Left renal cortex interstitium (tissue), 4 donors: ENCODE results near the gene RRAGC. TPM values are rescaled to one million over a fixed set of nuclear protein-coding genes. Genes with fewer than 3 reads are reported as not detected.
A peak's percentile ranks its signal among the peaks of the same experiment; 100 is the strongest.

ENCODE experiments used
- DNase-seq, 4 donors: peaks; one replicate each; pipeline ENCODE4 v3.0.0-alpha.2; 2013; ENCODE audit warnings: low read depth in 4 of 4, low spot score in 2 of 4, missing footprints in 1 of 4
- polyA plus RNA-seq, 4 donors: library from polyadenylated mRNA; unstranded; fragments of 120-200 nt; gene quantifications; one replicate each; pipeline ENCODE4 v1.2.1, GENCODE V29; 2013; ENCODE audit not compliant: insufficient read length in 4 of 4

Gene RRAGC, protein sequence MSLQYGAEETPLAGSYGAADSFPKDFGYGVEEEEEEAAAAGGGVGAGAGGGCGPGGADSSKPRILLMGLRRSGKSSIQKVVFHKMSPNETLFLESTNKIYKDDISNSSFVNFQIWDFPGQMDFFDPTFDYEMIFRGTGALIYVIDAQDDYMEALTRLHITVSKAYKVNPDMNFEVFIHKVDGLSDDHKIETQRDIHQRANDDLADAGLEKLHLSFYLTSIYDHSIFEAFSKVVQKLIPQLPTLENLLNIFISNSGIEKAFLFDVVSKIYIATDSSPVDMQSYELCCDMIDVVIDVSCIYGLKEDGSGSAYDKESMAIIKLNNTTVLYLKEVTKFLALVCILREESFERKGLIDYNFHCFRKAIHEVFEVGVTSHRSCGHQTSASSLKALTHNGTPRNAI
- polyA plus RNA-seq: 10 to 100 TPM; 31.1 to 36.9 (median 32.7) TPM

- peak; percentile 70 to 97 (median 92) for DNase-seq
These were observed at the start of gene RRAGC for GRCh38 chr1:38859561-38860453. Gene RRAGC, minus strand, starts transcription at chr1:38859772. Its CDS starts 126 bp downstream, at chr1:38859646.

GRCh38 chr1:38908821-38909220, 49.2 kb upstream of the RRAGC start:
- no peak for DNase-seq

DNA sequence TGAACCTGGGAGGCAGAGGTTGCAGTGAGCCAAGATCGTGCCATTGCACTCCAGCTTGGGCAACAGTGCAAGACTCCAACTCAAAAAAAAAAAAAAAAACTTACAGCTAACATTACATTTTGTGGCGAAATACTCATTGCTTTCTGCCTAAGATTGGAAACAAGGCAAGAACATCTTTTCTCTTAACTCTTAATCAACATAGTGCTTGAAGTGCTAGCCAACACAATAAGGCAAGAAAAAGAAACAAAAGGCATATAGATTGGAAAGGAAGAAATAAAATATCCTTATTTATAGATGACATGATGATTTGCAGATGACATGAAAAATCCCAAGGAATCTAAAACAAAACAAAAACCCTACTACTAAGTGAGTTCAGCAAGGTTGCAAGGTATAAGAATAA, 46.4 kb upstream of the RRAGC start:
- DNase-seq: no peak

DNA sequence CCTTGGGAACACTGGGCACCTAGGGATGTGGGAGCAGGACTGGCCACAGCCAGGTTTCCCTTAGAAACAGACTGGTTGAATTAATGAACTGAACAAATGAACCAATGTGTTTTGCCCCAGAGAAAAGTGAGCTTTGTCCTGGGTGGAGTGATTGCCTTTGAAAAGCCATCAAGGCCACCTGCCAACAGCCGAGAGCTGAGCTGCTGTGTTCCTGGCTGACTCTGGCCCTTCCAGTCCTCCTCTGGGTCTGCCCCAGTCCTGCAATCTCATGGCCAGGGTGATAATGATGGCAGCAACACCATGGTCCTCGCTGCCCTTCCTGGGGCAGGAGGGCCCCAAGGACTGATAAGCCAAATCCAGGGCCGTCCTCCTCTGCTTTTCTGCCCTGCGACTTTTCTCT, 40.0 kb upstream of the RRAGC start:
- DNase-seq: no peak

DNA sequence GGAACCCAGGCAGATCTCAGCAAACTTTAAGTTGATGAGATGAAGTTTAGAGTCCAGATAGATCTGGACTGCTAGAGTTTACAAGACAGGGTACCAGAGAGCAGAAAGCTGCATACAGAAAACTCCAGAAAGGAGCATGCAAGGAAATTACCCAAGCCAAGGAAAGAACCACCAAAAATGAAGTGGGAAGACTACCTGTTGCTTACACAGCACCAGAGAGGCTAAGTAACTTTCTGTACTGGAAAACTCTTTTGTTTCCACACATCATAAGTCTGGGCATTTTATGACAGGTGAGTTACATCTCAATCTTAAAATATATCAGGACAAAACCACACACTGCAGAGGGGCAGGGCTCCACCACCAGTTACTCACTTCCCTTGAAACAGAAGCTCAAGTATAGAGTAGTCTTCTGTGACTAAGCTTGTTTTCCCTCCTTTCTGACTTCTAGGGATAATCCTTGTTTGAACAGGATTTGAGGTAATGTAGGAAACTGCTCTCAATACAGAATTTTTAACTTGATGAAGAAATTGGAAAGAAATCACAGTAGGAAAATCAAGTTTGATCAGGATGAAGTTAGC, 39.2 kb upstream of the RRAGC start:
- no peak for DNase-seq

DNA sequence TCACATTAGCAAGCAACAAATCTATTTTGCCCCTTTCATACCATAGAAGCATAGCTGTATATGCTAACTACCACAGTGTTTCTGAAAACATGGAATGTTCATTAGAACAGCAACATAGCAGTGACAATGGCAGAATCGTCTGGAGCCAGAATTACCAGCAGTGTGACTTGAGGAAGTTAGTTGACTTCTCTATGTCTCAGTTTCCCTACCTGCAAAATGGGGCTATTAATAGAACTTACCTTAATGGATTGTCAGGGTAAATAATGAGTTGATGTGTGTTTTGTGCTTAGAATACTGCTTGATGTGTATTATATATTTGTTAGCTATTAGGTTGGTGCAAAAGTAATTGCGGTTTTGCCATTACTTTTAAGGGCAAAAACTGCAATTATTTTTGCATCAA, 36.6 kb upstream of the RRAGC start:
- no peak for DNase-seq

GRCh38 chr1:38892976-38893375, 33.4 kb upstream of the RRAGC start:
- no peak for DNase-seq

- DNase-seq: no peak
These were observed 32.2 kb upstream of the RRAGC start for GRCh38 chr1:38891753-38892152.

DNA sequence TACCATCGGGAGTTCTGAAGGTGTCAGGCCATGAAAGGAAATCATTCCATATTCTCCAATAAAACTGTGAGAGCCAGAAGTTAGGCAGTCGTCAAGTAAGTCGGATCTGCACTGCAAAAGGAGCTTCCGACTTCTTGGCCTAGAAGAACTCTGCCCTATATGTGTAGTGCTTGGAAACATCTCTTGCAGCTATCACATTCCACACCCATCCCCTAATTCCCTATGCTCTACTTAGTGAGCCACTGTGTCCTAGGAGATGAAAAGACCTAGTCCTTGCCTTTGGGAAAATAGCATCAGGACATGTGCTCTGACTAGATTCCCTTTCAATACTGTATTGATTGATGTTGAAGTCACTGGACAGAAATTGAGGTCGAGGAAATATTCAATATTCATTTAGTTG, 30.0 kb upstream of the RRAGC start:
- no peak for DNase-seq

DNA sequence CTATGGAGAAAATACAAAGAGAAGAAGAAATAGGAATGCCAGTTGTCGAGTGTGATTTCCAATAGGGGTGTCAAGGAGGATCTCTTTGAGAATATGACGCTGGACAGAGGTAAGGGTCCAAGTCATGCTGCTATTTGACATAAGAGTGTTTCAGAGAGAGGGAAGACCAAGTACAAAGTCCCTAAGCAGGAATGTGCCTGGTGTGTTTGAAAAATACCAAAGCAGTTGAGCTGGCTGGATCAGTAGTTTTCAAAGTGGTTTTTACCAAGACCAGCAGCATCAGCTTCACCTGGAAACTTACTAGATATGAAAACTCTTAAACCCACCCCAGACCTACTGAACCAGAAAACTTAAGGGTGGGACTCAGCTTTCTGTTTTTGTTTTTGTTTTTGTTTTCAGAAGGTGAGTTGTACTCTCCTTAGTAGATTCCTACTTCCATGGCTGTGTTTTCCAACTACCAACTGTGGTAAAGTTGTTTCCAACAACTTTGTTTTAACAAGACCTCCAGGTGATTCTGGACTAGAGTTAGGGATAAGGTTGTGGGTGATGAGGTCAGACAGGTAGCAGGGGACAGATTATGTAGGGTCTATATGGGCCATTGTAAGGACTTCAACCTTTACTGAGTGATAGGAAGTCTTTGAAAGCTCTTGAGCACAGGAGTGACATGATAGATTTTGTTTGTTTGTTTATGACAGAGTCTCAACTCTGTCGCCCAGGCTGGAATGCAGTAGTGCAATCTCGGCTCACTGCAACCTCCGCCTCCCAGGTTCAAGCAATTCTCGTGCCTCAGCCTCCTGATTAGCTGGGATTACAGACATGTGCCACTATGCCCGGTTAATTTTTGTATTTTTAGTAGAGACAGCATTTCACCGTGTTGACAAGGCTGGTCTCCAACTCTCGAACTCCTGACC, 29.1 kb upstream of the RRAGC start:
- no peak for DNase-seq

- DNase-seq: no peak
These were observed 25.5 kb upstream of the RRAGC start for GRCh38 chr1:38885092-38885491.

DNA sequence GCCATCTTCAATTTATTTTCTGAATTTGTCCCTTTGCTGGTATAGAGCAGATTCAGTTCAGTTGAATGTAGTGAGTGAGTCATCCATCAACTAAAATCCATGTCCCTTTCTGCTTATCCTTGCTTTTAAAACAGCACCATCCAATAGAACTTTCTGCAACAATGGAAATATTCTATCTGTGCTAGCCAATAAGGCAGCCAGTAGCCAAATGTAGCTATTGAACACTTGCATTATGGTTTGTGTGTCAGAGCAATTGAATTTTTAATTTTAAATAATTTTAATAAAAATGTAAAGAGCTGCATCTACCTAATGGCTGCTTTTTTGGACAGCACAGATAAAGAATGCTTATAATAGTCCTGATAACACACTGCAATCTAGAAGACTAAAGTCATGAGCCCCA, 21.9 kb upstream of the RRAGC start, which contains the start of gene GJA9:
Gene GJA9, minus strand, starts transcription at position 101 of the 400 bp plus-strand sequence. CDS start 5,489 bp downstream, outside the sequence.
- DNase-seq: no peak

DNA sequence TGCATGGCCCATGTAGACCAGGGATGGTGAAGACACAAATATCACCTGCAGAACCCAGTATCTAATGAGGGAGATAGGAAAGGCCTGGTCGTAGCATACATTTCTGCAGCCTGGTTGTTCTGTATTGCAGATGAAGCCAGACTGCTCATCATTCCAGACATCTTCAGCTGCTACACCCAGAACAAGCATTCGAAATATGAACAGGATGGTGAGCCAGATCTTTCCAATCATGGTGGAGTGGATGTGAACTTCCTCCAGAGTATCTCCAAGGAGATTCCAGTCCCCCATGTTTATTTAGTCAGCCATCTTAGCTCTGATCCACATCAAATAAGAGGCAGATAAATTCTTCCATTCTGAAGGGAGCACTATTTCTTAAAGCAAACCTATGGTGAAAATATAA, 16.2 kb upstream of the RRAGC start:
- DNase-seq: no peak

DNA sequence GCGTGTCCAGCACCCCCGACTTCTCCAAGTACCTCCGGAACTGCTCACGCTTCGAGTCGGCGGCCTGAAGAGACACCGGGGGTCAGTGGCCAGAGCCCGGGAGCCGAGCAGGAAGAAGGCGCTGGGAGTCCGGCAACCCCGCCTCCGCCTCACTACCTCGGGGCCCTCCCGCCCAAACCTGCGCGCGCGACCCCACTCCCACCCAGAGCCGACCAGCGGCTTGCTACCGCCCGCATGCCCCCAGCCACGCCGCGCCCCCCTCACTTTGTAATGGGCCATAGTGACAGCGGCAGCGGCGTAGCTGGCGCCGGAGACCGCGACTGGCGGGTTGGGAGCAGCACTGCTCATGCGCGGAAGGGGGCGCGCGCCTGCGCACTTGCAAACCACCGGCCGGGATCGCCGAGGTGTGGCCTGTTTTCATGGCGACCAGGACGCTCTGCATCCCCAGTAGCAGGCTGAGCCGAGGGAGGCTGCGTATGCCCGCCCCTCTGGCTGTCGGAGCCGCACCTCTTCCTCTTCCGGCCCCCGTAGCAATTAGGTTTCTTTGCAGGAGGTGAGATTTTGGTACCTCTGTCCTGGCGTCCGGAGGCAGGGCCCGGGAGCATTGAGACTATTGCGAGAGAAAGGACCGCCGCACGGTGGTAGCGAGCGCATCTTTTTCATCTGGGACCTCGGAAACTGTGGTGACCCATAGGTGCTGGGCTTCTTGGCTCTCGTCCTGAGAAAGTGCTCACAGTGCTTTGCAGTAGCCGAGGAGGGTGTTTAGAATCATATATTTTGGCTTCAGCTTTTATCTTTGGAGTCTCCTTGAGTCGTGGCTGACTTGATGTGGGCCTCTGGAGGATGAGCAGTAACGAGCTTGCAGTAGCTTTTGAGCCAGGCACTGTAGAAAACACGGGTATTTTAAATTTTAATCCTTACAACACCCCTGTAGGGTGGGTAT, 13.7 kb upstream of the RRAGC start, which contains the start of gene MYCBP:
Gene MYCBP, minus strand, starts transcription at position 322 of the 943 bp plus-strand sequence. Its CDS starts 43 bp downstream, at position 279.
- peak; percentile 82 to 93 (median 89) for DNase-seq

DNA sequence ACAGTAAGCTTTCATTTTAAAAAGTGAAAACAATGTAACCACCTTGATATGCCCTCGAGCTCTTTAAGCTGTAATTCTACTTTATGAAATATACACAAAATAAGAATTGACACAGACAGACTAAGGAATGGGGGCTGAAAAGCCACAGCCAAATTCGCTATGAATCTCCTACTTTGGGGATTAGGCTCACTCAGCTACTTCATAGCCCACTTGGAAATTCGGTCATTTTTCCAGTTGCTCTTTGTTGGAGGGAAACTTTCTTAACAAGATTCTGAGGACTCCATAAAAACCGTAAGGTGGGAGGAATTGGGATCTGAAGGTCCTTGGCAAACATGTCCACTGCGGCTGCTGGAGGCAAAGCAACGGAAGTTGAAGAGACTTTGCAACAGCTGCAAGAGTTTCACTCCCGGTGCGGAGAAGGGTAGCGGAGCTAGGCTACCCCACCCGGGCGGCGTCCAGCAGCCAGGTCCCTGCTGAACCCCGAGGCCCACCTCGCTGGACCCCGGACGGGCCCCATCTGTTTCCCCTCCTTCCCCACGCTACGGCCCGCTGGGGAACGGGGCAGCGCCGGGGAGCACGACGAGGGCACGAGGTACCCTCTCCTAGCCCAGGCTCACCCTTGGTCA, 12.9 kb upstream of the RRAGC start:
- no peak for DNase-seq

DNA sequence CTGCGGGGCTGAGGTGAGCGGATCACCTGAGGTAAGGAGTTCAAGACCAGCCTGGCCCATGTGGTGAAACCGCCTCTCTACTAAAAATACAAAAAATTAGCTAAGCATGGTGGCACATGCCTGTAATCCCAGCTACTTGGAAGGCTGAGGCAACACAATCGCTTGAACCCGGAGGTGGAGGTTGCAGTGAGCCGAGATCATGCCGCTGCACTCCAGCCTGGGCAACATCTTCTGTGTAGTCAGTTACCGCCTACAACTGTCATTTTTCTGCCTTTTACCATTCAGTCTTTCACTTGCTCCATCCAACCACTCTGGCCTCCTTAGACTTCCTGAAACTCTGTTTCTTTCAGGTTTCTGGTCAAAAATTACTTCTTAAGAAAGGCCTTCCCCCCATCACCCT, 11.4 kb upstream of the RRAGC start:
- no peak for DNase-seq

DNA sequence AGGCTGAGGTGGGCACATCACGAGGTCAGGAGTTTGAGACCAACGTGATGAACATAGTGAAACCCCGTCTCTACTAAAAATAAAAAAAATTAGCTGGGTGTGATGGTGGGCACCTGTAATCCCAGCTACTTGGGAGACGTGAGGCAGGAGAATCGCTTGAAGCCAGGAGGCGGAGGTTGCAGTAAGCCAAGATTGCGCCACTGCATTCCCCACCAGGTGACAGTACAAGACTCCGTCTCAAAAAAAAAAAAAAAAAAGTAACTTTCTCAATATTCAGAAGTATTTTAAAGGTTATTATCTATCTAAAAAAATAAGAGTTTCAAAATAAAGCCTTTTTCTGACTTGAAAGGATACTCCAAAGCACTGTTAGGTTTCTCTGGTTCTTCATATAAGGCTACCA, 7.6 kb upstream of the RRAGC start:
- DNase-seq: no peak

GRCh38 chr1:38865112-38865715, 5.6 kb upstream of the RRAGC start:
- no peak for DNase-seq
